Thyroid gland (tissue), 4 donors: ENCODE data around the gene TMED4. TPM values are rescaled to one million over a fixed set of nuclear protein-coding genes. Genes with fewer than 3 reads are reported as not detected.
"Not testable (repeated sequence)": the region's sequence is repeated elsewhere in the genome, so short reads cannot be mapped to it uniquely, and the experiment has no call there.

Source experiments
- DNase-seq, 2 donors: peaks; one replicate each; pipeline ENCODE4 v3.0.0-alpha.2; 2019
- H3K27ac ChIP-seq, 3 donors: fragments of 200-600 bp; sonication (generic); 1 replicate in 2 of 3; 2 replicates in 1 of 3; pipeline ENCODE4 v1.5.1; 2016 to 2019; ENCODE audit warnings: mild to moderate bottlenecking in 1 of 3, moderate library complexity in 1 of 3
- H3K27me3 ChIP-seq: fragments of 200-600 bp; sonication (generic); one replicate; pipeline ENCODE4 v1.5.1; 2019
- H3K36me3 ChIP-seq, 2 donors: fragments of 200-600 bp; sonication (generic); one replicate each; pipeline ENCODE4 v1.5.1; 2016 to 2019
- H3K4me1 ChIP-seq, 2 donors: fragments of 200-600 bp; sonication (generic); one replicate each; pipeline ENCODE4 v1.5.1; 2017 to 2019
- H3K4me3 ChIP-seq, 3 donors: fragments of 200-600 bp; sonication (generic); replicated peaks in 1 of 3; 1 replicate in 2 of 3; 2 replicates in 1 of 3; pipeline ENCODE4 v1.5.1; 2016; ENCODE audit warnings: mild to moderate bottlenecking in 1 of 3
- H3K9me3 ChIP-seq: fragments of 200-600 bp; sonication (generic); one replicate; pipeline ENCODE4 v1.5.1; 2017
- CTCF ChIP-seq, 6 experiments: fragments of 200-600 bp in 3 of 6; fragments of 450-650 bp in 3 of 6; sonication (generic) in 3 of 6; IDR thresholded peaks; one replicate each; pipeline ENCODE4 v1.5.1; 2016 to 2019; ENCODE audit warnings: antibody characterized with exemption in 6 of 6, mild to moderate bottlenecking in 2 of 6, inconsistent platforms in 1 of 6, moderate library complexity in 1 of 6
- POLR2A ChIP-seq, 2 donors: fragments of 450-650 bp; IDR thresholded peaks; one replicate each; pipeline ENCODE4 v1.6.1; 2017; ENCODE audit warnings: antibody characterized with exemption in 2 of 2, mild to moderate bottlenecking in 2 of 2, moderate library complexity in 1 of 2
- WGBS, 2 donors: methylation state at CpG; one replicate each; pipeline ENCODE4 v1.1.5; 2017; 5-methylcytosine and 5-hydroxymethylcytosine counted together
- intact Hi-C: fragments of 100-400 bp; cut with DNase I; formaldehyde crosslinking; loops from one replicate; pipeline ENCODE4 v1.15.1; 2023
- total RNA-seq, 4 donors: library from RNA; depleted of rRNA; stranded (reverse); fragments of >200 nt; gene quantifications; one replicate each; pipeline ENCODE4 v1.2.3, GENCODE V29; 2016

TMED4 gene
- total RNA-seq, 4 donors from 2014 or later: 240 to 522 (median 435) TPM

GRCh38 chr7:44606341-44607140 is 24.5 kb upstream of the TMED4 start, which contains the start of gene OGDH:
Gene OGDH (plus strand): TSS chr7:44606627. CDS start chr7:44624344, 17,717 bp downstream.
- H3K4me3 ChIP-seq: peak within 1 kb of the TSS; percentile 47 to 80 (median 76)
- H3K27me3 ChIP-seq: no peaks in the 10 kb centered on the region
- H3K36me3 ChIP-seq: no peaks in the 10 kb centered on the region
- H3K4me1 ChIP-seq: peaks cover 14 to 17% of the 10 kb centered on the region in 2 donors
- peak; percentile 98 to 99 for DNase-seq
- intact Hi-C loops: no loop called here
- H3K27ac ChIP-seq: peak within 1 kb of the TSS; percentile 93 to 99 (median 97)
- 1% methylated on average over 31 to 32 of the region's 93 CpGs for WGBS, 2 donors
- TF ChIP-seq POLR2A (IDR thresholded peaks at IDR 0.05): peak; percentile 77 to 97
- peak in 1 of 6 experiments; percentile 36 for TF ChIP-seq CTCF (IDR thresholded peaks at IDR 0.05)
- no peaks in the 10 kb centered on the region for H3K9me3 ChIP-seq

- Histone ChIP-seq H3K4me1 (peaks cover 14 to 17% of the 10 kb centered on the region in 2 donors), H3K4me3 (no peak overlapping the region), H3K9me3 (no peaks in the 10 kb centered on the region), H3K27me3 (no peaks in the 10 kb centered on the region), H3K36me3 (no peaks in the 10 kb centered on the region), H3K27ac (no peak overlapping the region)
- intact Hi-C loops: no loop called here
- DNase-seq: no peak
- TF ChIP-seq POLR2A (IDR thresholded peaks at IDR 0.05) (no peak), CTCF (IDR thresholded peaks at IDR 0.05) (no peak)
- 86 to 87% methylated on average over 2 of the region's 2 CpGs for WGBS, 2 donors
These were observed 22.9 kb upstream of the TMED4 start for GRCh38 chr7:44604941-44605340.

GRCh38 chr7:44603193-44603592 is 21.2 kb upstream of the TMED4 start:
- Histone ChIP-seq H3K4me1 (peaks cover 11 to 17% of the 10 kb centered on the region in 2 donors), H3K27ac (no peak overlapping the region), H3K9me3 (no peaks in the 10 kb centered on the region), H3K27me3 (no peaks in the 10 kb centered on the region), H3K4me3 (no peak overlapping the region), H3K36me3 (no peaks in the 10 kb centered on the region)
- DNase-seq: no peak
- intact Hi-C loops: no loop called here
- TF ChIP-seq CTCF (IDR thresholded peaks at IDR 0.05) (no peak), POLR2A (IDR thresholded peaks at IDR 0.05) (no peak)
- WGBS, 2 donors: 67 to 71% methylated on average over 6 of the region's 6 CpGs

- intact Hi-C loops: no loop called here
- Histone ChIP-seq H3K36me3 (no peaks in the 10 kb centered on the region), H3K9me3 (no peaks in the 10 kb centered on the region), H3K27ac (no peak overlapping the region), H3K4me1 (peaks cover 7 to 10% of the 10 kb centered on the region in 2 donors), H3K4me3 (no peak overlapping the region), H3K27me3 (no peaks in the 10 kb centered on the region)
- no peak for DNase-seq
- TF ChIP-seq POLR2A (IDR thresholded peaks at IDR 0.05): no peak
- no peak for TF ChIP-seq CTCF (IDR thresholded peaks at IDR 0.05)
- WGBS, 2 donors: 79 to 95% methylated on average over 1 of the region's 1 CpG
These were observed 20.5 kb upstream of the TMED4 start for GRCh38 chr7:44602576-44602910.

GRCh38 chr7:44599222-44599621 is 17.2 kb upstream of the TMED4 start:
- no peak for DNase-seq
- no peak for TF ChIP-seq CTCF (IDR thresholded peaks at IDR 0.05)
- no peak for TF ChIP-seq POLR2A (IDR thresholded peaks at IDR 0.05)
- Histone ChIP-seq H3K27ac (no peak overlapping the region), H3K9me3 (no peaks in the 10 kb centered on the region), H3K36me3 (no peaks in the 10 kb centered on the region), H3K4me3 (no peak overlapping the region), H3K4me1 (peaks cover 11 to 19% of the 10 kb centered on the region in 2 donors), H3K27me3 (no peaks in the 10 kb centered on the region)
- 80 to 84% methylated on average over 3 of the region's 3 CpGs for WGBS, 2 donors
- intact Hi-C loops: no loop called here

GRCh38 chr7:44597181-44597580 is 15.2 kb upstream of the TMED4 start:
- 81 to 83% methylated on average over 8 of the region's 8 CpGs for WGBS, 2 donors
- H3K27me3 ChIP-seq, H3K36me3 ChIP-seq, H3K9me3 ChIP-seq, H3K4me3 ChIP-seq, intact Hi-C loops, H3K27ac ChIP-seq, DNase-seq: not testable (repeated sequence)
- peaks cover 11 to 19% of the 10 kb centered on the region in 2 donors for H3K4me1 ChIP-seq
